IMR-90 (cell line): Measurements from ENCODE around the gene GRIN2A. TPM values are rescaled to one million over a fixed set of nuclear protein-coding genes. Genes with fewer than 3 reads are reported as not detected.

Source experiments
- ATAC-seq: fragments of 200-7000 bp; cut with Tn5 transposase; 2 replicates; pipeline ENCODE4 v1.9.1; 2020; ENCODE audit warnings: low read depth, mild to moderate bottlenecking, moderate library complexity
- BruUV-seq: library from RNA; stranded (reverse); fragments of 400-500 nt; replicated peaks from 2 replicates; lab custom pipeline; 2021; lab: Mats Ljungman, UMichigan
- CTCF ChIA-PET: fragments of 300-600 bp; formaldehyde crosslinking; extraction: SDS; loops from one replicate; lab custom pipeline; 2021; ENCODE audit warnings: antibody characterized with exemption; lab: Yijun Ruan, JAX
- POLR2A ChIA-PET: fragments of 300-600 bp; sonication (Branson Sonifier 250); formaldehyde crosslinking; loops from one replicate; lab custom pipeline; 2022; ENCODE audit warnings: antibody characterized with exemption; ENCODE audit not compliant: unreplicated experiment; lab: Charles Lee
- DNase-seq: peaks from one replicate; pipeline ENCODE4 v3.0.0; 2013
- H2AFZ ChIP-seq: replicated peaks from 2 replicates; pipeline ENCODE3; 2013; ENCODE audit warnings: low read length, mild to moderate bottlenecking; ENCODE audit not compliant: poor library complexity
- H2AK5ac ChIP-seq: 2 replicates; pipeline ENCODE4 v1.6.1; 2013; ENCODE audit warnings: low read depth, low read length, inconsistent platforms
- H2AK9ac ChIP-seq: replicated peaks from 2 replicates; pipeline ENCODE3; 2013; ENCODE audit warnings: mild to moderate bottlenecking, low read depth, low read length, moderate library complexity; ENCODE audit not compliant: poor library complexity
- H2BK120ac ChIP-seq: 2 replicates; pipeline ENCODE4 v1.6.1; 2013; ENCODE audit warnings: low read depth, low read length, inconsistent platforms
- H2BK15ac ChIP-seq: 3 replicates; pipeline ENCODE4 v1.6.1; 2013; ENCODE audit warnings: low read depth, low read length, inconsistent platforms
- H2BK20ac ChIP-seq: 2 replicates; pipeline ENCODE4 v1.6.1; 2013; ENCODE audit warnings: low read depth, mild to moderate bottlenecking, inconsistent platforms, low read length, moderate library complexity
- H2BK5ac ChIP-seq: 2 replicates; pipeline ENCODE4 v1.6.1; 2013; ENCODE audit warnings: mild to moderate bottlenecking, low read depth, low read length, inconsistent platforms; ENCODE audit not compliant: poor library complexity, severe bottlenecking
- H3K14ac ChIP-seq: replicated peaks from 2 replicates; pipeline ENCODE4 v1.6.1; 2013; ENCODE audit warnings: low read depth, low read length, inconsistent platforms
- H3K18ac ChIP-seq: 2 replicates; pipeline ENCODE4 v1.6.1; 2013; ENCODE audit warnings: low read depth, low read length, control low read depth
- H3K23ac ChIP-seq: 2 replicates; pipeline ENCODE4 v1.6.1; 2013; ENCODE audit warnings: low read depth, low read length, inconsistent platforms
- H3K27ac ChIP-seq: 2 replicates; pipeline ENCODE4 v1.5.1; 2013; ENCODE audit warnings: mild to moderate bottlenecking, control low read depth, low read length; ENCODE audit not compliant: insufficient read depth
- H3K27me3 ChIP-seq: 2 replicates; pipeline ENCODE4 v1.6.1; 2013; ENCODE audit warnings: low read length; ENCODE audit not compliant: control insufficient read depth, insufficient read depth
- H3K36me3 ChIP-seq: 2 replicates; pipeline ENCODE4 v1.6.1; 2013; ENCODE audit warnings: low read length, mixed read lengths; ENCODE audit not compliant: control insufficient read depth, insufficient read depth
- H3K4ac ChIP-seq: 2 replicates; pipeline ENCODE4 v1.6.1; 2013; ENCODE audit warnings: low read depth, low read length, inconsistent platforms
- H3K4me1 ChIP-seq: 2 replicates; pipeline ENCODE4 v1.6.1; 2013; ENCODE audit warnings: low read length, mixed read lengths; ENCODE audit not compliant: control insufficient read depth, insufficient read depth
- H3K4me2 ChIP-seq: 2 replicates; pipeline ENCODE4 v1.6.1; 2013; ENCODE audit warnings: low read depth, mild to moderate bottlenecking, control low read depth, low read length, moderate library complexity
- H3K4me3 ChIP-seq: 2 replicates; pipeline ENCODE4 v1.5.1; 2013; ENCODE audit warnings: low read depth, mild to moderate bottlenecking, control low read depth, low read length, moderate library complexity; ENCODE audit not compliant: insufficient read depth
- H3K56ac ChIP-seq: 2 replicates; pipeline ENCODE4 v1.6.1; 2013; ENCODE audit warnings: low read length, inconsistent platforms; ENCODE audit not compliant: insufficient read depth; ENCODE audit errors: extremely low read depth
- H3K79me1 ChIP-seq, 2 experiments: 2 replicates each; pipeline ENCODE4 v1.6.1; 2013; ENCODE audit warnings: low read length in 2 of 2, inconsistent platforms in 1 of 2, low read depth in 1 of 2
- H3K9ac ChIP-seq: 2 replicates; pipeline ENCODE4 v1.6.1; 2013; ENCODE audit warnings: low read depth, low read length, control low read depth
- H3K9me1 ChIP-seq: 2 replicates; pipeline ENCODE4 v1.6.1; 2013; ENCODE audit warnings: low read length, inconsistent platforms; ENCODE audit not compliant: insufficient read depth
- H3K9me3 ChIP-seq: 2 replicates; pipeline ENCODE4 v1.6.1; 2013; ENCODE audit warnings: low read length; ENCODE audit not compliant: control insufficient read depth, insufficient read depth
- H4K20me1 ChIP-seq: 2 replicates; pipeline ENCODE4 v1.6.1; 2013; ENCODE audit warnings: low read length, inconsistent platforms; ENCODE audit not compliant: insufficient read depth
- H4K5ac ChIP-seq: 2 replicates; pipeline ENCODE4 v1.6.1; 2013; ENCODE audit warnings: mild to moderate bottlenecking, low read depth, low read length, control low read depth
- H4K8ac ChIP-seq, 2 experiments: 2 replicates each; pipeline ENCODE4 v1.6.1; 2013; ENCODE audit warnings: low read depth in 2 of 2, low read length in 2 of 2, control low read depth in 1 of 2, inconsistent platforms in 1 of 2
- H4K91ac ChIP-seq: 2 replicates; pipeline ENCODE4 v1.6.1; 2013; ENCODE audit warnings: low read depth, low read length, inconsistent platforms; ENCODE audit not compliant: insufficient read depth
- CEBPB ChIP-seq: IDR thresholded peaks from 2 replicates; pipeline ENCODE4 v1.6.1; 2012; ENCODE audit warnings: low read depth, low read length, improper control_type of control experiment
- CTCF ChIP-seq: conservative IDR thresholded peaks from 2 replicates; pipeline ENCODE4 v1.5.1; 2012; ENCODE audit warnings: mild to moderate bottlenecking, low read depth, low read length, improper control_type of control experiment
- ELK1 ChIP-seq: fragments of 150-350 bp; IDR thresholded peaks from 2 replicates; pipeline ENCODE4 v1.6.1; 2016; ENCODE audit warnings: low read depth, mild to moderate bottlenecking, low read length, moderate library complexity, borderline replicate concordance
- FOS ChIP-seq: fragments of 150-350 bp; IDR thresholded peaks from 2 replicates; pipeline ENCODE4 v1.6.1; 2016; ENCODE audit warnings: low read depth, low read length
- POLR2A ChIP-seq: IDR thresholded peaks from 2 replicates; pipeline ENCODE4 v1.6.1; 2012; ENCODE audit warnings: mild to moderate bottlenecking, low read depth, low read length
- RCOR1 ChIP-seq: IDR thresholded peaks from 2 replicates; pipeline ENCODE4 v1.6.1; 2012; ENCODE audit warnings: mild to moderate bottlenecking, low read length, improper control_type of control experiment; ENCODE audit not compliant: insufficient replicate concordance
- WGBS, 2 experiments: methylation state at CpG; one replicate each; pipeline versions ENCODE4 v1.1.5 to v1.1.7; 2013; ENCODE audit warnings: missing lambda C conversion rate in 2 of 2; ENCODE audit not compliant: insufficient read length in 1 of 2; ENCODE audit errors: extremely low coverage in 2 of 2; 5-methylcytosine and 5-hydroxymethylcytosine counted together
- dilution Hi-C: fragments of 300-500 bp; cut with HindIII; formaldehyde crosslinking; loops from one replicate; pipeline ENCODE4 v1.14.3; 2018; ENCODE audit warnings: low sequenced_read_pairs; ENCODE audit not compliant: unreplicated experiment
- in situ Hi-C: fragments of 300-500 bp; cut with MboI; formaldehyde crosslinking; loops from 3 replicates; pipeline ENCODE4 v1.14.3; 2019; ENCODE audit warnings: low sequenced_read_pairs, inconsistent platforms, mixed read lengths
- intact Hi-C: fragments of 100-400 bp; cut with micrococcal nuclease; formaldehyde crosslinking; loops from 2 replicates; pipeline ENCODE4 v1.10.0; 2022
- polyA plus RNA-seq, 3 experiments: library from polyadenylated mRNA; depleted of rRNA; stranded (reverse); fragments of >200 nt; gene quantifications; 2 replicates each; pipeline ENCODE4 v1.2.3, GENCODE V29; 2012; ENCODE audit warnings: low replicate concordance in 1 of 3
- total RNA-seq: library from RNA; depleted of rRNA; stranded (reverse); fragments of >200 nt; gene quantifications from 2 replicates; pipeline ENCODE4 v1.2.3, GENCODE V29; 2012

Gene GRIN2A
- total and polyA plus RNA-seq, 2 of the 4 experiments (the other 2 are of a cell fraction): under 0.01 TPM; not detected in 1

GRCh38 chr16:9813665-9814064, 368.6 kb downstream of the GRIN2A start:
- Histone ChIP-seq H3K4ac (no peak overlapping the region), H3K9ac (no peak overlapping the region), H2BK120ac (no peak overlapping the region), H2AK9ac (no peak overlapping the region), H2AK5ac (no peak overlapping the region), H2AFZ (no peak overlapping the region), H3K36me3 (no peaks in the 10 kb centered on the region), H3K27me3 (no peaks in the 10 kb centered on the region), H3K79me1 (no peaks in the 10 kb centered on the region), H3K4me2 (no peak overlapping the region), H3K9me3 (peaks cover 20% of the 10 kb centered on the region), H3K4me1 (no peaks in the 10 kb centered on the region), H3K14ac (no peak overlapping the region), H3K18ac (no peak overlapping the region), H4K91ac (no peak overlapping the region), H4K8ac (no peak overlapping the region), H2BK5ac (no peak overlapping the region), H2BK20ac (no peak overlapping the region), H4K5ac (no peak overlapping the region), H2BK15ac (no peak overlapping the region), H3K56ac (no peak overlapping the region), H3K9me1 (no peaks in the 10 kb centered on the region), H3K4me3 (no peak overlapping the region), H3K27ac (no peak overlapping the region), H4K20me1 (no peaks in the 10 kb centered on the region), H3K23ac (no peak overlapping the region)
- whole genome bisulfite sequencing, 2 experiments: no CpG with 5 or more reads among the region's 4 CpGs
- in situ Hi-C loops (no loop called here), intact Hi-C loops (no loop called here), dilution Hi-C loops (no loop called here)
- CTCF ChIA-PET: no interaction called here
- POLR2A ChIA-PET: no interaction called here
- no peak for ATAC-seq
- TF ChIP-seq RCOR1 (no peak), FOS (no peak), CTCF (no peak), POLR2A (no peak), CEBPB (no peak), ELK1 (no peak)
- BruUV-seq: no TSS peak
- DNase-seq: no peak
